DMS79 (cell line): ENCODE results near the gene MYCBP.
"Not testable (repeated sequence)": the region's sequence is repeated elsewhere in the genome, so short reads cannot be mapped to it uniquely, and the experiment has no call there.

Source experiments
- DNase-seq: peaks from one replicate; lab custom pipeline; 2025; lab: John Stamatoyannopoulos, UW

Gene MYCBP

GRCh38 chr1:38873027-38873969 is at the start of gene MYCBP:
MYCBP (minus strand) TSS chr1:38873348; CDS start chr1:38873305, 43 bp downstream.
- DNase-seq, result peak; percentile 91

DNA sequence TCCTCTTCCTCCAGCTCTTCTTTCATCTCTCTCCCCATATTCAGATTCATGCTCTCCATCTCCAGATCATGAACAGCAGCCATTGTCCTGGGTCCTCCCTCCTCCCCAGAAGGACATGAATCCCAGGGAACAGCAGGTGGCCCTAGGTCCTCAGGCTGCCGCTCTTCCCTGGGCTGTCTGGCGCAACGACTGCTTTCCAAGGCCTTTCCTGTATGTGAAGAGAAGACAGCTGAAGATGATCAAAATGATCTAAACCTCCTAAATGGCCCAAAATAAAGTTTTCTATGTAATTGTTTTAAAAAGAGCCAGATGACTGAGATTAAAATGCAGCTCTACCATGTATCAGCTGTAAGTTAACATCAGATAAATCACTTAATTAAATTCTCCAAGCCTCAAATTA is 46.0 kb upstream of the MYCBP start:
- DNase-seq, result no peak

DNA sequence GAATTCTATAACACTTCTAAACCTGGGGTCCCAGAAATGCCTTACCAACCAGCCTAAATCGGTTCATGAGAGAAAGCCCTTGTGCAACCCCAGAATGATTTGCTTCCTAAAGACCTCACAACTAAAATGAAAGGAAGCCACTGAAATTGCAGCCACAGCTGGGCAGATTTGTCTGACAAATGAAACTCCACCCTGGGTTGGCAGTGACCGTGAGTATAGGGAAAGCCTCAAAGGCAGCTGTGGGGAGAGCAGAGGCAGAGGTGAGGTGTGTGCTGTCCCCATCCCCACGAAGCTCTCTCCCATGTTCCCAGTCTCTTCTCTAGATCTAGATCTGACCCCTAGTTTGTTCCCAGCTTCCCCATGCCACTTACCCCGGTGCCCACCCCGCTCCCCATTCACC is 45.4 kb upstream of the MYCBP start:
- no peak for DNase-seq

GRCh38 chr1:38917772-38918171 is 44.6 kb upstream of the MYCBP start:
- no peak for DNase-seq

DNA sequence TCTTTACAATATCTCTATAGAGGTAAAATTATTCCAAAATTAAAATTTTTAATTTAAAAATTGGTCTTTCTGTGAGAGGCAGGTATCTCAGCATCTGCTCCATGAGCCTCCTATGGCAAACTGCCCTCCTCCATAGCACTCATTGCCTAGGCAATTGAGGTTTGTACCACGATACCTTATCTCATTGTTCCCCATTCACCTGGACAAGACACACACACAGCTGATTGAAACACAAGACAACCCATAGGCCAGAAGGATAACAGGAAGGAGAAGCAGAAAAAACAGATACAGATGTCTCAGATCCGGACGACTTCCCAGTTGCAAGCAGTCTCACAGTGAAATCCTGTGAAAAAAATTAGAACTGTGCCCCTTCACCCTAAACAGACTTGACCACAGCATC is 44.2 kb upstream of the MYCBP start:
- DNase-seq, result no peak

GRCh38 chr1:38915352-38915948 is 42.3 kb upstream of the MYCBP start:
- DNase-seq, result no peak

- not testable (repeated sequence) for DNase-seq
Observed at GRCh38 chr1:38914908-38915307, 41.8 kb upstream of the MYCBP start.

GRCh38 chr1:38908821-38909220 is 35.7 kb upstream of the MYCBP start:
- DNase-seq, result no peak

- DNase-seq, result no peak
Observed at GRCh38 chr1:38905985-38906384, 32.8 kb upstream of the MYCBP start.

DNA sequence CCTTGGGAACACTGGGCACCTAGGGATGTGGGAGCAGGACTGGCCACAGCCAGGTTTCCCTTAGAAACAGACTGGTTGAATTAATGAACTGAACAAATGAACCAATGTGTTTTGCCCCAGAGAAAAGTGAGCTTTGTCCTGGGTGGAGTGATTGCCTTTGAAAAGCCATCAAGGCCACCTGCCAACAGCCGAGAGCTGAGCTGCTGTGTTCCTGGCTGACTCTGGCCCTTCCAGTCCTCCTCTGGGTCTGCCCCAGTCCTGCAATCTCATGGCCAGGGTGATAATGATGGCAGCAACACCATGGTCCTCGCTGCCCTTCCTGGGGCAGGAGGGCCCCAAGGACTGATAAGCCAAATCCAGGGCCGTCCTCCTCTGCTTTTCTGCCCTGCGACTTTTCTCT is 26.4 kb upstream of the MYCBP start:
- DNase-seq, result no peak

DNA sequence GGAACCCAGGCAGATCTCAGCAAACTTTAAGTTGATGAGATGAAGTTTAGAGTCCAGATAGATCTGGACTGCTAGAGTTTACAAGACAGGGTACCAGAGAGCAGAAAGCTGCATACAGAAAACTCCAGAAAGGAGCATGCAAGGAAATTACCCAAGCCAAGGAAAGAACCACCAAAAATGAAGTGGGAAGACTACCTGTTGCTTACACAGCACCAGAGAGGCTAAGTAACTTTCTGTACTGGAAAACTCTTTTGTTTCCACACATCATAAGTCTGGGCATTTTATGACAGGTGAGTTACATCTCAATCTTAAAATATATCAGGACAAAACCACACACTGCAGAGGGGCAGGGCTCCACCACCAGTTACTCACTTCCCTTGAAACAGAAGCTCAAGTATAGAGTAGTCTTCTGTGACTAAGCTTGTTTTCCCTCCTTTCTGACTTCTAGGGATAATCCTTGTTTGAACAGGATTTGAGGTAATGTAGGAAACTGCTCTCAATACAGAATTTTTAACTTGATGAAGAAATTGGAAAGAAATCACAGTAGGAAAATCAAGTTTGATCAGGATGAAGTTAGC is 25.6 kb upstream of the MYCBP start:
- no peak for DNase-seq

GRCh38 chr1:38896169-38896568 is 23.0 kb upstream of the MYCBP start:
- no peak for DNase-seq

- DNase-seq, result no peak
Observed at GRCh38 chr1:38892976-38893375, 19.8 kb upstream of the MYCBP start.

DNA sequence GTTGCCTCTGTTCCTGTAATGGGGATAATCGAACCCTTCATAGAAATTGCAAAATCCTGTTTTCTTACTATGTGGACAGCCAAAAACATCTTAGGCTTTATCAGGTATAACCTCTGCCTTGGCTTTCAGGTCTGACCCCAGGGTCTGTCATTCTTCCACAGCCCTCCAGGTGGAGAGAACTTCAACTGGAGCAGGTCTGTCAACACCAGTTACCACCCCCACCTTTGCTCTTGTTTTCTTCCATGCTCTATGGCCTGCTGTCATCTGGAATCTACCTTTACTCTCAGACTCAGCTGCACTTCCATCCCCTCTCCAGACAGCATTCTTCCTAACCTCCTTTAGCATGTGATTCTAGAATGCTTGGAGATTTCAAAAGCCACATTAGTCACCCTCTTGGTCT is 18.6 kb upstream of the MYCBP start:
- no peak for DNase-seq

DNA sequence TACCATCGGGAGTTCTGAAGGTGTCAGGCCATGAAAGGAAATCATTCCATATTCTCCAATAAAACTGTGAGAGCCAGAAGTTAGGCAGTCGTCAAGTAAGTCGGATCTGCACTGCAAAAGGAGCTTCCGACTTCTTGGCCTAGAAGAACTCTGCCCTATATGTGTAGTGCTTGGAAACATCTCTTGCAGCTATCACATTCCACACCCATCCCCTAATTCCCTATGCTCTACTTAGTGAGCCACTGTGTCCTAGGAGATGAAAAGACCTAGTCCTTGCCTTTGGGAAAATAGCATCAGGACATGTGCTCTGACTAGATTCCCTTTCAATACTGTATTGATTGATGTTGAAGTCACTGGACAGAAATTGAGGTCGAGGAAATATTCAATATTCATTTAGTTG is 16.4 kb upstream of the MYCBP start:
- no peak for DNase-seq

- DNase-seq, result no peak
Observed at GRCh38 chr1:38888423-38889333, 15.5 kb upstream of the MYCBP start.

- no peak for DNase-seq
Observed at GRCh38 chr1:38885092-38885491, 11.9 kb upstream of the MYCBP start.

DNA sequence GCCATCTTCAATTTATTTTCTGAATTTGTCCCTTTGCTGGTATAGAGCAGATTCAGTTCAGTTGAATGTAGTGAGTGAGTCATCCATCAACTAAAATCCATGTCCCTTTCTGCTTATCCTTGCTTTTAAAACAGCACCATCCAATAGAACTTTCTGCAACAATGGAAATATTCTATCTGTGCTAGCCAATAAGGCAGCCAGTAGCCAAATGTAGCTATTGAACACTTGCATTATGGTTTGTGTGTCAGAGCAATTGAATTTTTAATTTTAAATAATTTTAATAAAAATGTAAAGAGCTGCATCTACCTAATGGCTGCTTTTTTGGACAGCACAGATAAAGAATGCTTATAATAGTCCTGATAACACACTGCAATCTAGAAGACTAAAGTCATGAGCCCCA is 8.3 kb upstream of the MYCBP start, which contains the start of gene GJA9:
TSS of gene GJA9 (minus strand) at position 101 of the 400 bp plus-strand sequence. CDS start 5,489 bp downstream, outside the sequence.
- DNase-seq, result no peak

GRCh38 chr1:38875811-38876210 is 2.7 kb upstream of the MYCBP start:
- no peak for DNase-seq

DNA sequence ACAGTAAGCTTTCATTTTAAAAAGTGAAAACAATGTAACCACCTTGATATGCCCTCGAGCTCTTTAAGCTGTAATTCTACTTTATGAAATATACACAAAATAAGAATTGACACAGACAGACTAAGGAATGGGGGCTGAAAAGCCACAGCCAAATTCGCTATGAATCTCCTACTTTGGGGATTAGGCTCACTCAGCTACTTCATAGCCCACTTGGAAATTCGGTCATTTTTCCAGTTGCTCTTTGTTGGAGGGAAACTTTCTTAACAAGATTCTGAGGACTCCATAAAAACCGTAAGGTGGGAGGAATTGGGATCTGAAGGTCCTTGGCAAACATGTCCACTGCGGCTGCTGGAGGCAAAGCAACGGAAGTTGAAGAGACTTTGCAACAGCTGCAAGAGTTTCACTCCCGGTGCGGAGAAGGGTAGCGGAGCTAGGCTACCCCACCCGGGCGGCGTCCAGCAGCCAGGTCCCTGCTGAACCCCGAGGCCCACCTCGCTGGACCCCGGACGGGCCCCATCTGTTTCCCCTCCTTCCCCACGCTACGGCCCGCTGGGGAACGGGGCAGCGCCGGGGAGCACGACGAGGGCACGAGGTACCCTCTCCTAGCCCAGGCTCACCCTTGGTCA is 634 bp downstream of the MYCBP start:
- no peak for DNase-seq

- DNase-seq, result no peak
Observed at GRCh38 chr1:38870996-38871395, 2.2 kb downstream of the MYCBP start.
